Activated CD4-positive, alpha-beta memory T cell treated with anti-CD3 and anti-CD28 coated beads for 36 hours (primary cell): Measurements from ENCODE around the gene SPDYE4. TPM values are rescaled to one million over a fixed set of nuclear protein-coding genes. Genes with fewer than 3 reads are reported as not detected.
A peak's percentile ranks its signal among the peaks of the same experiment; 100 is the strongest.
"Not testable (repeated sequence)": the region's sequence is repeated elsewhere in the genome, so short reads cannot be mapped to it uniquely, and the experiment has no call there.

ENCODE experiments used
- CTCF ChIA-PET: fragments of 350-600 bp; sonication (Branson Sonifier 250); formaldehyde crosslinking; loops from one replicate; lab custom pipeline; 2021; ENCODE audit warnings: antibody characterized with exemption, inconsistent platforms; lab: Charles Lee
- POLR2A ChIA-PET: fragments of 350-600 bp; sonication (Branson Sonifier 250); formaldehyde crosslinking; loops from one replicate; lab custom pipeline; 2021; ENCODE audit warnings: antibody characterized with exemption; lab: Charles Lee
- DNase-seq: peaks from one replicate; pipeline ENCODE4 v3.0.0-alpha.2; 2020
- H3K27ac Mint-ChIP-seq: one replicate; pipeline ENCODE4 v1.8.0; 2021; ENCODE audit warnings: mixed read lengths
- H3K27me3 Mint-ChIP-seq: one replicate; pipeline ENCODE4 v1.8.0; 2021; ENCODE audit warnings: mixed read lengths
- H3K36me3 Mint-ChIP-seq: one replicate; pipeline ENCODE4 v1.8.0; 2021; ENCODE audit warnings: mixed read lengths
- H3K4me1 Mint-ChIP-seq: one replicate; pipeline ENCODE4 v1.8.0; 2021; ENCODE audit warnings: low read depth, mixed read lengths
- H3K4me3 Mint-ChIP-seq: one replicate; pipeline ENCODE4 v1.8.0; 2021; ENCODE audit warnings: mild to moderate bottlenecking, mixed read lengths
- H3K9me3 Mint-ChIP-seq: one replicate; pipeline ENCODE4 v1.8.0; 2021; ENCODE audit warnings: mixed read lengths
- intact Hi-C: fragments of 100-400 bp; cut with micrococcal nuclease; formaldehyde crosslinking; loops from one replicate; pipeline ENCODE4 v1.15.1; 2023
- total RNA-seq, 2 experiments: library from RNA; stranded (reverse); gene quantifications; one replicate each; pipeline ENCODE4 v1.2.3, GENCODE V29; 2021

The SPDYE4 gene, protein sequence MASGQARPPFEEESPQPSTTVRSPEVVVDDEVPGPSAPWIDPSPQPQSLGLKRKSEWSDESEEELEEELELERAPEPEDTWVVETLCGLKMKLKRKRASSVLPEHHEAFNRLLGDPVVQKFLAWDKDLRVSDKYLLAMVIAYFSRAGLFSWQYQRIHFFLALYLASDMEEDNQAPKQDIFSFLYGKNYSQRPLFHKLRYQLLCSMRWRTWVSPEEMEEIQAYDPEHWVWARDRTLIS
- not detected for total RNA-seq

DNA sequence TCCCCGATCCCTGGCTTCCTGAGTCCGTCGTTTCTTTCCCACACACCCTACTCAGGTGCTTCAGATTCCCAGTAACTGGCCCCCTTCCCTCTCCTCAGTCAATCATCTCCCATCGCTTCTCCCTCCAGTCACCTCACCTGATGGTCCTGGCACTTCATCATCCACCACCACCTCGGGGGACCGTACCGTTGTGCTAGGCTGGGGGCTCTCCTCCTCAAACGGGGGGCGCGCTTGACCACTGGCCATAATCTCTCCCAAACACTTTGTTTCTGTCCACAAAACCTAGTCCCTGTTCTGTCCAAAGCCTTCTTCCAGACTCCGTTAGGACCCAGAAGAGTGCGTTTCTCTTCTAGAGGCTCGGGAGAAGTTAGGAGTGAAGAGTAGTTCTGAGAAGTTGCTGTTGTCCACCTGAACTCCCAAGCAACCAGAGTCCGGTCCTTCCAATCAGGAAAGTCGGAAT lies at the start of gene SPDYE4:
TSS of gene SPDYE4 (minus strand) at position 410 of the 460 bp plus-strand sequence. CDS start at position 246, 164 bp downstream.
- no peaks in the 10 kb centered on the region for H3K9me3 Mint-ChIP-seq
- H3K27me3 Mint-ChIP-seq = peaks cover 8% of the 10 kb centered on the region
- H3K27ac Mint-ChIP-seq = no peak within 1 kb of the TSS
- H3K36me3 Mint-ChIP-seq = no peaks in the 10 kb centered on the region
- H3K4me3 Mint-ChIP-seq = no peak within 1 kb of the TSS
- no peaks in the 10 kb centered on the region for H3K4me1 Mint-ChIP-seq
- DNase-seq = no peak
- ChIA-PET CTCF (no interaction called here), POLR2A (no interaction called here)
- intact Hi-C loops = no loop called here

DNA sequence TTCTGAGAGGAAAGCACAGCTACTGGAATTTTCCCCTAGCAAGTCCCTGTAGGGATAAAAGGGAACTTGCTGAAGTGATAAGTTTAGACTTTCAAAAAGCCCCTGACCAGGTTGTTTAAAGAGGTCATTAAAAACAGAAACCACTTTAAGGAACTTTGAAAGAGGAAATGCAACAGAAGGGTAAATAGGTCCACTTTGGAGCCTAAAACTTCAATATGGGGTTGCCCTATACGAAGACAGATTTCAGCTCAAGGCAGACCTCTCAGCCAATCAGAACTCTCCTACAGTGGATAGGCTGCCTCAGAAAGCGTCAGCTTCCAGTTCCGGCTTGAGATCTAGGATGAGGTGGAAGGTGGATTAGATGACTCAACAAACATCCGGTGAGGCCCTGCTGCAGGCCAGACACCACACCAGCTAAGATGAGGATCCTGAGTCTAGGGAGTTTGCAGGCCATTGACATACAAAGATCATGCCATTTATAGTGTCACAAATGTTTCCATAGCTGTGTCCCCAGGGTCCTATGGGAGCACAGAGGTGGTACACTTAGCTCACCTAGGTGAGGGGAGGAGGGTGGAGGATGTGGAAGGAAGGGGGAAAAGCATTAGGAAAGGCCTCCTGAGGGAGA lies 48.7 kb upstream of the SPDYE4 start:
- intact Hi-C loops = no loop called here
- peaks cover 15% of the 10 kb centered on the region for H3K36me3 Mint-ChIP-seq
- peaks cover 6% of the 10 kb centered on the region for H3K4me1 Mint-ChIP-seq
- ChIA-PET CTCF (interaction anchor here (1.3 to 1.8 kb wide), 2 partner anchors 21 to 88 kb away, joined by 3 to 7 read pairs; no protein-coding TSS in a partner anchor), POLR2A (no interaction called here)
- H3K27ac Mint-ChIP-seq = no peak overlapping the region
- H3K9me3 Mint-ChIP-seq = peaks cover 26% of the 10 kb centered on the region
- no peak overlapping the region for H3K4me3 Mint-ChIP-seq
- DNase-seq = peak; percentile 33
- H3K27me3 Mint-ChIP-seq = peaks cover 2% of the 10 kb centered on the region

DNA sequence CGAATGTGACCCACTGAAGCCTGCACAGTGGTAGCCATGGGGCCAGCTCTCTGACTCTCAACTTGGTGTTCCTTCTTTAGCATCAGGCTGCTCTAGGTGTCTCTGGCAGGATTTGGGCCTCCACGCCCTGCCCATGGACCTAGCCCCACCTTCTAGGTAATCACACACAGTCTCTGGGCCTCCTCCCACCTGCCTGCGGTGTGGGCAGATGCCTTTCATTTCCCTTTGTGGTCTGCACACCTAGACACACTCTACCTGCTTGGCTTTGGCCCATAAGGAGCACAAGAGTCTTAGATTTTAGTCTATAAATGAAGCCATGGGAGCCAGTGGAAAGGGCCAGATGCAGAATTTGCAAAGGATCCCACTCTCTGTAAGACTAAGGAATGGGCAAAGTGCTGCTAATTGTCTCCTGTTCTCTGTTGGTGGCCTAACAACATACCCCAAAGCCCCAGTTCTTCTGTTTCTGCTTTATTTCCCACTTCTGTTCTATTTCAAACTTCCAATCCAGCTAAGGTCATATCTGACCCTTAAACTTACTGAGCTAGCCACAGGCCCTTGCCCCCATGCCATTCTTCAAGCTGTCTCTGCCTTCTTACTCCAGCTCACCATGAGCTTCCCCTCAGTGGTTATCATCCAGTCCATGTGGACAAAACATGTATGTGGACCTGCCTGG lies 48.0 kb upstream of the SPDYE4 start:
- intact Hi-C loops = no loop called here
- Mint-ChIP-seq H3K9me3 (peaks cover 19% of the 10 kb centered on the region), H3K36me3 (peaks cover 10% of the 10 kb centered on the region), H3K27ac (no peak overlapping the region), H3K4me1 (peaks cover 6% of the 10 kb centered on the region), H3K4me3 (no peak overlapping the region), H3K27me3 (peaks cover under 1% of the 10 kb centered on the region)
- ChIA-PET POLR2A (no interaction called here), CTCF (interaction anchor here (1.3 to 1.8 kb wide), 2 partner anchors 20 to 89 kb away, joined by 3 to 7 read pairs; no protein-coding TSS in a partner anchor)
- DNase-seq = no peak

DNA sequence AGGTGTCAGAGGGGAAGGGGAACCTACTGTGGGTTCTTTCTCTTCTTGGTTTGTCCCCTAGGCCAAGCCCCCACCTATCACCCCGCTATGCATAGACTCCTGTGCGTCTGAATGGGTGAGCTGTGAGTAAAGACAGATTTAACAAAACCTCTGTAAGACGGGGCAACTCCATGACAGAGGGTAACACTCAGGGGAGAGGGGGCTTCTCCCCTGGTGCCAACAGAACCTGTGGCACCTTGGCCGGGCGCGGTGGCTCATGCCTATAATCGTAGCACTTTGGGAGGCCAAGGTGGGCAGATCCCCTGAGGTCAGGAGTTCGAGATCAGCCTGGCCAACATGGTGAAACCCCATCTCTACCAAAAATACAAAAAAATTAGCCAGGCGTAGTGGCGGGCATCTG lies 47.0 kb upstream of the SPDYE4 start:
- H3K27me3 Mint-ChIP-seq, intact Hi-C loops, H3K4me3 Mint-ChIP-seq, POLR2A ChIA-PET, CTCF ChIA-PET, H3K27ac Mint-ChIP-seq, H3K36me3 Mint-ChIP-seq, DNase-seq, H3K4me1 Mint-ChIP-seq: not testable (repeated sequence)
- peaks cover 13% of the 10 kb centered on the region for H3K9me3 Mint-ChIP-seq

DNA sequence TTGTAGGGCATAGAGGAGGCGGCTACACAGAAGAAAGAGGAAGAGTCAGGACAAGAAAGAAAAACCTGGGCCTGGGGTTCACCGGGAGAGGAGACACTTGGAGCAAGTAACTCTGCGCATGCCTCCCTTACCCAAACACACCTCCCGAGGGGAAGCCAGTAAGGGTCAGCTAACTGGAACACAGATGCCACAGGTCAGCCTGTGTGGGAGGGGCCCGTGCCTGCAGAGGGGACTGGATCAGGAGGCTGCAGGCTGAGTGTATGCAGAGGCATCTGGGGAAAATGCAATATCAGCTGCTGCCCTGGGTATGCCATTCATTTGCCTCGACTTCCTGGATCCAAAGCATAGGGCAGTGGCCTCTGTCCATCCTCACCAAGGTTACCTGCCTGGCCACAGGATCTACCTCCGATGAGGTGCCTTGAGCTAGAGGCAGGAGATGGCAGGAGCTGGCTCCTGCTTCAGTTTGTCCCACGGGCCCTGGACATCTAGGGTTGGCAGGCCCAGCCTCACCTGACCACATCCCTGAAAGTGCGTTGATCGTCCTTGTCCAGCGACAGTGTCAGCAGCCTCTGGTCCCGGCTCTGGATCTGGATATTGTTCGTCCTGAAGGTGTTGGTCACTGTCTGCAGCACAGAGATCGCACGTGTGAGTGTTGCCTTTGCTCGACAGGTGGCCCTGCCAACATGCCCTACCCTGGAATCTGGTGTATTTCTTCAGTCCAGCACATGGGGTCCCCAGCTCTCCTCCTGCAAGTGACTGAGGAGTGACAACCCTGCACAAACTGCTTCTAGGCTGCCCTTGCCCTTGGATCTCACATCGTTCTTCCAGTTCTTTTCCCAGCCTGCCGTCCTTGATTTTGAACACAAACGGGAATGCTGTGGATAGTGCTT lies 45.4 kb upstream of the SPDYE4 start:
- no peak for DNase-seq
- Mint-ChIP-seq H3K4me1 (peaks cover 6% of the 10 kb centered on the region), H3K27ac (no peak overlapping the region), H3K36me3 (peaks cover 4% of the 10 kb centered on the region), H3K27me3 (no peaks in the 10 kb centered on the region), H3K9me3 (peaks cover 3% of the 10 kb centered on the region), H3K4me3 (no peak overlapping the region)
- intact Hi-C loops = no loop called here
- ChIA-PET POLR2A (no interaction called here), CTCF (interaction anchor here (1.0 kb wide), 2 partner anchors 11 to 21 kb away, joined by 3 read pairs; no protein-coding TSS in a partner anchor)

DNA sequence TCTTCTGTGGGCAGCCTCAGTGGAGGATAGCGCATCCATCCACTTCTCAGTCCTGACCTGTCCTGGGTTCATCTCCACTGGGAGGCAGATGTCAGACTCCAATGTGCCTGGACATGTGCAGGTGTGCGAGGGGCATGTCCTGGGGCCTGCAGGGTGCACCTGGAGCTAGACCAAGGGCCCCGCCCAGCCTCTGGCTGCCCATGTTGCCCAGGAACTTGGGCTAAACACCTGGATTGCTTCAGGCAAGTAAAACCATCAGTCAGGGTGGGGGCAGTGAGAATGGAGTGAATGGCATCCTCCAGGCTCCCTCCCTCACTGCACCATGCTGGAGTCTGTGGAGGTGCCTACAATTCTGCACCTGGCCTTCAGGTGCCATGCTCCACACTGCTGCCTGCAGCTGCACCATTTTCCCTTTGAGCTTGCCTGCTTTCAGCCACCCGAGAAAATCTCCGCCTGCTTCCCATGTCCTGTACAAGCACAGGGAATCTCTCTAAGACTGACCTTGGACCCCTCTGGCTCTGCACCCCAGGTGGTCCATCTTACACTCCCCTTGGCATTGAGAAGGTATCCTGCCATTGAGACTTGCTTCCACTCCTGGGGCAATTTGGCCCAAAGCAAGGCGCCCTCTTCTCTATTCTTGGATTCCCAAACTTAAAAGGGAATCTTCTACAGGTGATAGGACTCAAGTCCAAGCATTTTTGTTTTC lies 42.9 kb upstream of the SPDYE4 start:
- no peak for DNase-seq
- intact Hi-C loops = no loop called here
- Mint-ChIP-seq H3K27ac (no peak overlapping the region), H3K4me3 (no peak overlapping the region), H3K27me3 (no peaks in the 10 kb centered on the region), H3K9me3 (no peaks in the 10 kb centered on the region), H3K36me3 (no peaks in the 10 kb centered on the region), H3K4me1 (peaks cover under 1% of the 10 kb centered on the region)
- ChIA-PET POLR2A (no interaction called here), CTCF (no interaction called here)

DNA sequence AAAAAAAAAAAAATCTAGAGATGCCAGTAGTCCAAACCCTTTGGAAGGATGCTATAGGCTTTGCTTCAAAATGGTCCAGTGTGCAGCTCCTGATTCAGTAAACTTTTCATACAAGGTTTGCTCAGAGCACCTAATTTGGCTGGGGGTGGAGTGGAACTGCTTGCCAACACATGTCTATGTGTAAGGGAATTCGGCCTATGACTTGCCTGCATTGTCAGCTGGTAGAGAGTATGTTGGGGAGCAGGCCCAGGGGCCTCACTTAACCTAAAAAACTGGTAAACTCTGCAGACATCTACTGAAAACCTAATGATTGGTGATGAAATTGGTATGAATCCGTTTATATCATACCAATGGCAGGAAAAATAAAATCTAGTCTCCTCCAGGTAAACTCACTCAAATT lies 42.3 kb upstream of the SPDYE4 start:
- Mint-ChIP-seq H3K27me3 (no peaks in the 10 kb centered on the region), H3K36me3 (no peaks in the 10 kb centered on the region), H3K27ac (no peak overlapping the region), H3K4me3 (no peak overlapping the region), H3K9me3 (no peaks in the 10 kb centered on the region), H3K4me1 (no peaks in the 10 kb centered on the region)
- DNase-seq = no peak
- intact Hi-C loops = no loop called here
- POLR2A ChIA-PET = no interaction called here
- CTCF ChIA-PET = no interaction called here

DNA sequence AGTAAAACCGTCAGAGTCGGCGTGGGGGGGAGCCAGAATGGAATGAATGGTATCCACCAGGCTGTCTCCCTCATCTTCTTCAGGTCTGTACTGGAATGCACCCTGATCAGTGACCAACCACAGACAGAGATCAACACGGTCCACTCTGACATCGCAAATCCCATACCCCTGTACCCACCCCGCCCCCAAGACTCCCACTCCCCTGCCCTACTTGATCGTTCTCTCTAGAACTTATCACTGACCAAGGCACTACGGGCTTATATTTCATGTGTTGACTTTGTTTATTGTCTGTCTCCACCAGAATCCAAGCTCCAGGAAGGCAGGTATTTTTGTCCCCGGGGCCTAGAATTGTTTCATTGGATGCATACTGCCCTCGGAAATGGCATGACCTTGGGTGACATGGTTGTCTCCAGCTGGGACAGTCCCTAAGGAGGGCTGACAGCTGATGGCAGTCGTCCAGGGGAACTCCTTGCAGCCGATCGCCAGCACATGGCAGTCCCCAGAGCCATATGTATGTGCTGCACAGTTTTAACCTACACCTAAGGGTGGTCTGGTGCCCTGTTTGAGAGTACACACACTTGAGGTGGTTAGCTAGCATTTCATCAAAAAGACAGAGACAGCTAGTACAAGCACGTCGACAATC lies 41.3 kb upstream of the SPDYE4 start:
- POLR2A ChIA-PET = no interaction called here
- Mint-ChIP-seq H3K9me3 (no peaks in the 10 kb centered on the region), H3K36me3 (no peaks in the 10 kb centered on the region), H3K4me1 (no peaks in the 10 kb centered on the region), H3K27me3 (no peaks in the 10 kb centered on the region), H3K4me3 (no peak overlapping the region), H3K27ac (no peak overlapping the region)
- intact Hi-C loops = no loop called here
- CTCF ChIA-PET = interaction anchor here (1.0 to 1.4 kb wide), 2 partner anchors 14 to 96 kb away, joined by 4 read pairs; no protein-coding TSS in a partner anchor
- no peak for DNase-seq

DNA sequence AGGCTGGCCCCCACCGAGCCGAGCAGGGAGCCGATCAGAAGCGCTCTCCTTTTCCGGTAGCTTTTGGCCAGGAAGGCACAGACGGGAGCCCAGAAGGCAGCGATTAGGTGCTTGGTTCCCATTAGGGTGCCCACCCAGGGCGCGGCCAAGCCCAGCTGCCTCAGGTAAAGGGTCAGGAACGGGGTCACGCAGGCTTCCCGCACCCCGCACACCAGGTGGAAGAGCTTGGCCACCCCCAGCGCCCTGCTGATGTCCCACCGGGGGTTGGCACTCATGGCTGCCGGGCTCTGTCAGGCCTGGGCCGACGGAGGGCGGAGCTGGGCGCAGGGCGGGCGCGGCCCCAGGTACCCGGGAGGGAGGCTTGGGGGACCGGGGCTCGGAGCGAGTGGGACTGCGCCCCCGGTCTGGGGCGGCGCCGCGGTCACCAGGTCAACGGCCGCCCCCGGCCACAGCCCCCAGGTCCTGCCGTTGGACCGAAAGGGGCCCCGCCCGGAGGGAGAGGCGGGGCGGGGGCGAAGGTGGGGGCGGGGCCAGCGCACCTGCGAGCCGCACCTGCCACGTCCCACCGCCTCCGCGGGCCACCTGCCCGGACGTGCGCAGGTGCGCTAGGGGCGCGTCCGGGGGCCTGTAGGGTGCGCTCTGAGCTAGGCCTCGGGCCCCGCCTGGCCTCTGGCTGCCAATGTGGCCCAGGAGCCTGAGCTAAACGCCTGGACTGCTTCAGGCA lies 40.7 kb upstream of the SPDYE4 start, which contains the start of gene MFSD6L:
TSS of gene MFSD6L (minus strand) at position 520 of the 724 bp plus-strand sequence. CDS start at position 275, 245 bp downstream.
- ChIA-PET CTCF (interaction anchor here (1.0 to 1.4 kb wide), 2 partner anchors 13 to 97 kb away, joined by 4 read pairs; no protein-coding TSS in a partner anchor), POLR2A (no interaction called here)
- intact Hi-C loops = no loop called here
- no peak within 1 kb of the TSS for H3K27ac Mint-ChIP-seq
- no peaks in the 10 kb centered on the region for H3K27me3 Mint-ChIP-seq
- no peaks in the 10 kb centered on the region for H3K9me3 Mint-ChIP-seq
- H3K36me3 Mint-ChIP-seq = no peaks in the 10 kb centered on the region
- no peak within 1 kb of the TSS for H3K4me3 Mint-ChIP-seq
- DNase-seq = no peak
- H3K4me1 Mint-ChIP-seq = no peaks in the 10 kb centered on the region

DNA sequence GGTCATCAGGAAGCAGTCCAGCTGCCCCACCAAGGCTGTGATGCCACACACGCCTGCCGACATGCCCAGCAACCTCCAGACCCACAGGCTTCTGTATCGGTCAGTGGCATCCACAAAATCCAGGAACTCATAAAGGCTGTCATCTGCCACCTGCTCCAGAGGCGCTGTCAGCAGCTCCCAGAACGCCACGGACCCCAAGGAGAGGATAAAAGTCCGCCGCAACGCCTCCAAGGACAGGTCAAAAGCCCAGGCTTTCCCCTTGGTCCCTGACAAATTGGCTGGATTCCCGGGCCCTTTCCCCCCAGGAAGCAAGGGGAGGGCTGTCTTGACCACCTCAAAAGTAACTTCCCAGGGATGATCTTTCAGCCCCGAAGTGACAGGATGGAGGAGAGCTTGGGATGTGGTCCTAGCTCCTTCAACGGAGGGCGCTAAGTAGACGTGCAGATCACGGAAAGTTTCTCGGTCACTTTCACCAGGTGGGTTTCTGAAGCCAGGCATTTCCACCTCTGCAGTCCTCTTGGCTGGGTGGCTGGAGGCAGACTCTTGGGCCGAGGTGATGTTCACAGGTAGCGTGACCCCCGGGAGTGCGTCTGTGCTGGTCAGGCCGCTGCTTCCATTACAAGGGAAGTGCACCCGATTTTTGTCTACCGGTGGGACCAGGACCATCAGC lies 40.0 kb upstream of the SPDYE4 start:
- Mint-ChIP-seq H3K4me1 (no peaks in the 10 kb centered on the region), H3K27me3 (no peaks in the 10 kb centered on the region)

More for the DNA sequence above, 40.0 kb upstream of the SPDYE4 start:
- POLR2A ChIA-PET = no interaction called here
- Mint-ChIP-seq H3K9me3 (no peaks in the 10 kb centered on the region), H3K27ac (no peak overlapping the region), H3K4me3 (no peak overlapping the region), H3K36me3 (no peaks in the 10 kb centered on the region)
- no peak for DNase-seq
- intact Hi-C loops = no loop called here
- CTCF ChIA-PET = interaction anchor here (0.9 to 1.0 kb wide), 2 partner anchors 13 to 200 kb away, joined by 3 to 4 read pairs; no protein-coding TSS in a partner anchor
